ENCODE measurements around the gene CYRIA. TPM values are rescaled to one million over a fixed set of nuclear protein-coding genes. Genes with fewer than 3 reads are reported as not detected.

The CYRIA gene
- total RNA-seq, 1 experiment from 2014 or later = 183 TPM

DNA sequence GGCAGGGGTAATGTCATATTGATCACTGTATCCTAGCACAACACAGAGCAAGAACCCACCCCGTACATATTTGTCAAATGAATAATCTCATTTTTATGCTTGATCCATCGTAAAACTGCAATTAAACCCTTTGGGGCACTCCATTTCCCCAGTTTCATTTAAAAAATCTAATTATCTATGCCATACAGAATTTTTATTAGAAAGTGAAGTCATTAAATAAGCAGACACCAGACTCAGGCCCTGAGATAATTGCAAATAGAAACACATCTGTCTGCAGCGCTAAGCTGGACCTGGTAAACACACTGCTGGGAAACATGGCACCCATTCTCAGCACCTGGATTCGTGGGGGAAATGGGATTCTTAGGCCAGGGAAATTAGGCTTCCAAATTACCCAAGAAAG is 5.1 kb downstream of the CYRIA start:
- peak overlapping the region; percentile 85 for H3K27ac ChIP-seq (ENCODE audit: low read depth, low read length, poor library complexity, severe bottlenecking)
- H3K9me3 ChIP-seq (ENCODE audit: low read depth, low read length, poor library complexity, severe bottlenecking) = no peaks in the 10 kb centered on the region
- ChIA-PET CTCF (no interaction called here), POLR2A (ENCODE audit: low non-redundant PET) (no interaction called here)
- H3K4me1 ChIP-seq (ENCODE audit: insufficient read depth, low read length, poor library complexity, severe bottlenecking) = peaks cover 83% of the 10 kb centered on the region
- intact Hi-C loops (cut with micrococcal nuclease; ENCODE audit: unreplicated experiment) = no loop called here
- H3K27me3 ChIP-seq (replicated peaks; ENCODE audit: insufficient read depth, low read depth, low read length, poor library complexity) = no peaks in the 10 kb centered on the region
- no peak for DNase-seq (ENCODE audit: low spot score)
- BruUV-seq (replicated peaks) = no TSS peak
- no peak for TF ChIP-seq EZH2 (IDR thresholded peaks at IDR 0.05; ENCODE audit: borderline replicate concordance, low read depth, low read length, poor library complexity, severe bottlenecking)
- TF ChIP-seq, protein P1, sequence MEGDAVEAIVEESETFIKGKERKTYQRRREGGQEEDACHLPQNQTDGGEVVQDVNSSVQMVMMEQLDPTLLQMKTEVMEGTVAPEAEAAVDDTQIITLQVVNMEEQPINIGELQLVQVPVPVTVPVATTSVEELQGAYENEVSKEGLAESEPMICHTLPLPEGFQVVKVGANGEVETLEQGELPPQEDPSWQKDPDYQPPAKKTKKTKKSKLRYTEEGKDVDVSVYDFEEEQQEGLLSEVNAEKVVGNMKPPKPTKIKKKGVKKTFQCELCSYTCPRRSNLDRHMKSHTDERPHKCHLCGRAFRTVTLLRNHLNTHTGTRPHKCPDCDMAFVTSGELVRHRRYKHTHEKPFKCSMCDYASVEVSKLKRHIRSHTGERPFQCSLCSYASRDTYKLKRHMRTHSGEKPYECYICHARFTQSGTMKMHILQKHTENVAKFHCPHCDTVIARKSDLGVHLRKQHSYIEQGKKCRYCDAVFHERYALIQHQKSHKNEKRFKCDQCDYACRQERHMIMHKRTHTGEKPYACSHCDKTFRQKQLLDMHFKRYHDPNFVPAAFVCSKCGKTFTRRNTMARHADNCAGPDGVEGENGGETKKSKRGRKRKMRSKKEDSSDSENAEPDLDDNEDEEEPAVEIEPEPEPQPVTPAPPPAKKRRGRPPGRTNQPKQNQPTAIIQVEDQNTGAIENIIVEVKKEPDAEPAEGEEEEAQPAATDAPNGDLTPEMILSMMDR (conservative IDR thresholded peaks at IDR 0.05; ENCODE audit: low read depth, low read length) = no peak
- H3K4me3 ChIP-seq (ENCODE audit: low read depth, low read length, poor library complexity, severe bottlenecking) = no peak overlapping the region
- H3K36me3 ChIP-seq (ENCODE audit: insufficient read depth, low read length, poor library complexity, severe bottlenecking) = peaks cover 6% of the 10 kb centered on the region

DNA sequence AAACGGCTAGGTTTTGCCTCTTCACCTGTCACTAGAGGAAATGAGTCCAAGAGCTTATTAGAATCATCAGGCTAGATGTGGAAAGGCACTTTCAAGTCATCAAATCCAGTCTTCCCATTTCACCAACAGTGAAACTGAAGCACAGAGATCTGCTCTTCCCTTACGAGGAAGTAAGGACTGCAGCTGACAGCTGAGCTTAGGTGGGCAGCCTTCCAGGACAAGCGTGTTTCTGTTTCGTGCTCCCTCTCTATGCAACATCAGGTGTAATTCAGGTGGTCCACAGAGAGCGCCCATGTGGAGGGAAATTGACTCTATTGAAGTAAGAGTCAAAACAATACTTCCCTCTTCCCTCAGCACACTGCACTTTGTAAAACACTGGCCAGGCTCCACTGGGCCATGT is 5.5 kb downstream of the CYRIA start:
- no peaks in the 10 kb centered on the region for H3K27me3 ChIP-seq (replicated peaks; ENCODE audit: insufficient read depth, low read depth, low read length, poor library complexity)
- BruUV-seq (replicated peaks) = no TSS peak
- DNase-seq (ENCODE audit: low spot score) = no peak
- CTCF ChIA-PET = no interaction called here
- no peak overlapping the region for H3K4me3 ChIP-seq (ENCODE audit: low read depth, low read length, poor library complexity, severe bottlenecking)
- POLR2A ChIA-PET (ENCODE audit: low non-redundant PET) = no interaction called here
- no peaks in the 10 kb centered on the region for H3K9me3 ChIP-seq (ENCODE audit: low read depth, low read length, poor library complexity, severe bottlenecking)
- H3K27ac ChIP-seq (ENCODE audit: low read depth, low read length, poor library complexity, severe bottlenecking) = peak overlapping the region; percentile 85
- peaks cover 87% of the 10 kb centered on the region for H3K4me1 ChIP-seq (ENCODE audit: insufficient read depth, low read length, poor library complexity, severe bottlenecking)
- intact Hi-C loops (cut with micrococcal nuclease; ENCODE audit: unreplicated experiment) = no loop called here
- H3K36me3 ChIP-seq (ENCODE audit: insufficient read depth, low read length, poor library complexity, severe bottlenecking) = peaks cover 10% of the 10 kb centered on the region
- TF ChIP-seq, protein P1 (conservative IDR thresholded peaks at IDR 0.05; ENCODE audit: low read depth, low read length) = no peak
- TF ChIP-seq EZH2 (IDR thresholded peaks at IDR 0.05; ENCODE audit: borderline replicate concordance, low read depth, low read length, poor library complexity, severe bottlenecking) = no peak

GRCh38 chr2:16658076-16658739 is 7.4 kb downstream of the CYRIA start:
- TF ChIP-seq, protein P1 (conservative IDR thresholded peaks at IDR 0.05; ENCODE audit: low read depth, low read length) = no peak
- no peak for TF ChIP-seq EZH2 (IDR thresholded peaks at IDR 0.05; ENCODE audit: borderline replicate concordance, low read depth, low read length, poor library complexity, severe bottlenecking)
- POLR2A ChIA-PET (ENCODE audit: low non-redundant PET) = interaction anchor here (0.6 kb wide), 1 partner anchor 134 kb away, joined by 3 read pairs; no protein-coding TSS in a partner anchor
- CTCF ChIA-PET = interaction anchor here (1.2 kb wide), 1 partner anchor 40 kb away, joined by 5 read pairs; no protein-coding TSS in a partner anchor
- no peak for DNase-seq (ENCODE audit: low spot score)
- intact Hi-C loops (cut with micrococcal nuclease; ENCODE audit: unreplicated experiment) = no loop called here
- peaks cover 13% of the 10 kb centered on the region for H3K36me3 ChIP-seq (ENCODE audit: insufficient read depth, low read length, poor library complexity, severe bottlenecking)
- H3K4me3 ChIP-seq (ENCODE audit: low read depth, low read length, poor library complexity, severe bottlenecking) = peak overlapping the region; percentile 1
- peaks cover 95% of the 10 kb centered on the region for H3K4me1 ChIP-seq (ENCODE audit: insufficient read depth, low read length, poor library complexity, severe bottlenecking)
- no peaks in the 10 kb centered on the region for H3K9me3 ChIP-seq (ENCODE audit: low read depth, low read length, poor library complexity, severe bottlenecking)
- H3K27ac ChIP-seq (ENCODE audit: low read depth, low read length, poor library complexity, severe bottlenecking) = peak overlapping the region; percentile 85
- H3K27me3 ChIP-seq (replicated peaks; ENCODE audit: insufficient read depth, low read depth, low read length, poor library complexity) = no peaks in the 10 kb centered on the region
- BruUV-seq (replicated peaks) = no TSS peak
